Chondrocyte (in vitro differentiated cells): ENCODE results near the gene SPRR4. TPM values are rescaled to one million over a fixed set of nuclear protein-coding genes. Genes with fewer than 3 reads are reported as not detected.

Experiments
- DNase-seq: peaks from one replicate; pipeline ENCODE4 v3.0.0; 2021; ENCODE audit warnings: mixed read lengths, low spot score
- H3K27ac Mint-ChIP-seq: one replicate; pipeline ENCODE4 v1.8.0; 2021; ENCODE audit warnings: mild to moderate bottlenecking, moderate library complexity, mixed read lengths; ENCODE audit not compliant: unreplicated experiment
- H3K27me3 Mint-ChIP-seq: 2 replicates; pipeline ENCODE4 v1.8.0; 2021; ENCODE audit warnings: low read depth, mixed read lengths
- H3K36me3 Mint-ChIP-seq: 2 replicates; pipeline ENCODE4 v1.8.0; 2021; ENCODE audit warnings: low read depth, mixed read lengths
- H3K4me1 Mint-ChIP-seq: 2 replicates; pipeline ENCODE4 v1.8.0; 2021; ENCODE audit warnings: low read depth, mild to moderate bottlenecking, mixed read lengths
- H3K4me3 Mint-ChIP-seq: one replicate; pipeline ENCODE4 v1.8.0; 2021; ENCODE audit warnings: mild to moderate bottlenecking, moderate library complexity, mixed read lengths; ENCODE audit not compliant: unreplicated experiment
- H3K9me3 Mint-ChIP-seq: 2 replicates; pipeline ENCODE4 v1.8.0; 2021; ENCODE audit warnings: low read depth, mixed read lengths
- CTCF ChIP-seq: fragments of 200-600 bp; sonication (generic); IDR thresholded peaks from 2 replicates; pipeline ENCODE4 v1.5.0; 2021; ENCODE audit warnings: antibody characterized with exemption, mild to moderate bottlenecking, moderate library complexity
- total RNA-seq: library from RNA; stranded (reverse); gene quantifications from 3 replicates; pipeline ENCODE4 v1.2.1, GENCODE V29; 2021

The SPRR4 gene
- total RNA-seq, 1 donor from 2014 or later = not detected

GRCh38 chr1:152982076-152982475 is 11.6 kb downstream of the SPRR4 start:
- H3K9me3 Mint-ChIP-seq = no peaks in the 10 kb centered on the region
- no peak for DNase-seq
- TF ChIP-seq CTCF = no peak
- H3K27me3 Mint-ChIP-seq = peaks cover 1% of the 10 kb centered on the region
- no peak overlapping the region for H3K4me3 Mint-ChIP-seq
- H3K4me1 Mint-ChIP-seq = no peaks in the 10 kb centered on the region
- no peak overlapping the region for H3K27ac Mint-ChIP-seq
- no peaks in the 10 kb centered on the region for H3K36me3 Mint-ChIP-seq

GRCh38 chr1:152983234-152983633 is 12.8 kb downstream of the SPRR4 start:
- no peaks in the 10 kb centered on the region for H3K4me1 Mint-ChIP-seq
- no peak overlapping the region for H3K4me3 Mint-ChIP-seq
- TF ChIP-seq CTCF = no peak
- no peak for DNase-seq
- no peaks in the 10 kb centered on the region for H3K9me3 Mint-ChIP-seq
- H3K27ac Mint-ChIP-seq = no peak overlapping the region
- H3K36me3 Mint-ChIP-seq = no peaks in the 10 kb centered on the region
- peaks cover 1% of the 10 kb centered on the region for H3K27me3 Mint-ChIP-seq

- no peaks in the 10 kb centered on the region for H3K4me1 Mint-ChIP-seq
- H3K36me3 Mint-ChIP-seq = no peaks in the 10 kb centered on the region
- DNase-seq = no peak
- TF ChIP-seq CTCF = no peak
- no peak within 1 kb of the TSS for H3K27ac Mint-ChIP-seq
- no peaks in the 10 kb centered on the region for H3K9me3 Mint-ChIP-seq
- H3K4me3 Mint-ChIP-seq = no peak within 1 kb of the TSS
- peaks cover 1% of the 10 kb centered on the region for H3K27me3 Mint-ChIP-seq
Measured at GRCh38 chr1:152983743-152984142, 13.3 kb downstream of the SPRR4 start, which contains the start of gene SPRR1A. Gene SPRR1A (plus strand): TSS chr1:152984081. CDS start chr1:152985231, 1,150 bp downstream.

- no peak for DNase-seq
- no peak for TF ChIP-seq CTCF
- no peaks in the 10 kb centered on the region for H3K4me1 Mint-ChIP-seq
- H3K36me3 Mint-ChIP-seq = no peaks in the 10 kb centered on the region
- no peak overlapping the region for H3K27ac Mint-ChIP-seq
- H3K27me3 Mint-ChIP-seq = peaks cover 1% of the 10 kb centered on the region
- no peak overlapping the region for H3K4me3 Mint-ChIP-seq
- no peaks in the 10 kb centered on the region for H3K9me3 Mint-ChIP-seq
Measured at GRCh38 chr1:152986578-152986977, 16.1 kb downstream of the SPRR4 start.

GRCh38 chr1:152993186-152993585 is 22.7 kb downstream of the SPRR4 start:
- H3K27me3 Mint-ChIP-seq = no peaks in the 10 kb centered on the region
- H3K9me3 Mint-ChIP-seq = peaks cover 15% of the 10 kb centered on the region
- no peaks in the 10 kb centered on the region for H3K36me3 Mint-ChIP-seq
- H3K4me3 Mint-ChIP-seq = no peak overlapping the region
- no peak overlapping the region for H3K27ac Mint-ChIP-seq
- TF ChIP-seq CTCF = no peak
- DNase-seq = no peak
- H3K4me1 Mint-ChIP-seq = no peaks in the 10 kb centered on the region
